ENCODE measurements around the gene RGL1.

GRCh38 chr1:183778045-183778444, 26.9 kb upstream of the RGL1 start:
- TF ChIP-seq CTCF (IDR thresholded peaks at IDR 0.05), result no peak
- TF ChIP-seq POLR2A (IDR thresholded peaks at IDR 0.05; ENCODE audit: low read depth), result no peak

Measured in esophagus muscularis mucosa (tissue), 3 donors.